ENCODE measurements around the gene FUT1. TPM values are rescaled to one million over a fixed set of nuclear protein-coding genes. Genes with fewer than 3 reads are reported as not detected.

The FUT1 gene
- total RNA-seq, 1 experiment from 2014 or later, result 11.5 TPM

DNA sequence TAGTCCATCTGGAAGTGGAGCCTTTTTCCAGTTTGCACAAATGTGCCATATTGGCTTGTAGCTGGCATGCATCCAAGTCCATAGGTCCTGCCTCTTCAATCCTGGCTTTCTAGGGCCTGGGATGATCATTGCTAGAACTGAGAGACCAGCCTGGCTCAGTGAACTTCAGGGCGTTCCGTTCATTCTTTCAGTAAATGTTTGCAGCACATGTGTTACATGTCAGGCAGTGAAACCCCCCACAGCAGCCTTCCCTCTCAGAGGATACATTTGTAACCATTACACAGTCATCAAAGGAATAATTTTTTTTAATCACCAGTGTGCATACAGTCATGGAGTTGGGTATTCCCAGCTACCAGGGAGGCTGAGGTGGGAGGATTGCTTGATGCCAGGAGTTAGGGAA is 47.0 kb downstream of the FUT1 start (continued):
- TF ChIP-seq, protein P1, sequence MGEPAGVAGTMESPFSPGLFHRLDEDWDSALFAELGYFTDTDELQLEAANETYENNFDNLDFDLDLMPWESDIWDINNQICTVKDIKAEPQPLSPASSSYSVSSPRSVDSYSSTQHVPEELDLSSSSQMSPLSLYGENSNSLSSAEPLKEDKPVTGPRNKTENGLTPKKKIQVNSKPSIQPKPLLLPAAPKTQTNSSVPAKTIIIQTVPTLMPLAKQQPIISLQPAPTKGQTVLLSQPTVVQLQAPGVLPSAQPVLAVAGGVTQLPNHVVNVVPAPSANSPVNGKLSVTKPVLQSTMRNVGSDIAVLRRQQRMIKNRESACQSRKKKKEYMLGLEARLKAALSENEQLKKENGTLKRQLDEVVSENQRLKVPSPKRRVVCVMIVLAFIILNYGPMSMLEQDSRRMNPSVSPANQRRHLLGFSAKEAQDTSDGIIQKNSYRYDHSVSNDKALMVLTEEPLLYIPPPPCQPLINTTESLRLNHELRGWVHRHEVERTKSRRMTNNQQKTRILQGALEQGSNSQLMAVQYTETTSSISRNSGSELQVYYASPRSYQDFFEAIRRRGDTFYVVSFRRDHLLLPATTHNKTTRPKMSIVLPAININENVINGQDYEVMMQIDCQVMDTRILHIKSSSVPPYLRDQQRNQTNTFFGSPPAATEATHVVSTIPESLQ (CRISPR knock-in tag; IDR thresholded peaks at IDR 0.05), result no peak
- TF ChIP-seq, protein P2, sequence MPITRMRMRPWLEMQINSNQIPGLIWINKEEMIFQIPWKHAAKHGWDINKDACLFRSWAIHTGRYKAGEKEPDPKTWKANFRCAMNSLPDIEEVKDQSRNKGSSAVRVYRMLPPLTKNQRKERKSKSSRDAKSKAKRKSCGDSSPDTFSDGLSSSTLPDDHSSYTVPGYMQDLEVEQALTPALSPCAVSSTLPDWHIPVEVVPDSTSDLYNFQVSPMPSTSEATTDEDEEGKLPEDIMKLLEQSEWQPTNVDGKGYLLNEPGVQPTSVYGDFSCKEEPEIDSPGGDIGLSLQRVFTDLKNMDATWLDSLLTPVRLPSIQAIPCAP (CRISPR knock-in tag; IDR thresholded peaks at IDR 0.05), result no peak
- no peak for TF ChIP-seq NR2C2 (CRISPR knock-in tag; IDR thresholded peaks at IDR 0.05)

DNA sequence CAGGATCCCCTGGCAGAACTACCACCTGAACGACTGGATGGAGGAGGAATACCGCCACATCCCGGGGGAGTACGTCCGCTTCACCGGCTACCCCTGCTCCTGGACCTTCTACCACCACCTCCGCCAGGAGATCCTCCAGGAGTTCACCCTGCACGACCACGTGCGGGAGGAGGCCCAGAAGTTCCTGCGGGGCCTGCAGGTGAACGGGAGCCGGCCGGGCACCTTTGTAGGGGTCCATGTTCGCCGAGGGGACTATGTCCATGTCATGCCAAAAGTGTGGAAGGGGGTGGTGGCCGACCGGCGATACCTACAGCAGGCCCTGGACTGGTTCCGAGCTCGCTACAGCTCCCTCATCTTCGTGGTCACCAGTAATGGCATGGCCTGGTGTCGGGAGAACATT is 49.1 kb downstream of the FUT1 start:
- ATAC-seq, result no peak
- Mint-ChIP-seq H3K27ac (no peak overlapping the region), H3K27me3 (ENCODE audit: low read depth) (no peaks in the 10 kb centered on the region), H3K9me3 (no peaks in the 10 kb centered on the region; the same call in 1 of the 2 replicates), H3K4me3 (no peak overlapping the region), H3K36me3 (peaks cover 32% of the 10 kb centered on the region), H3K4me1 (peaks cover 4% of the 10 kb centered on the region)
- no peak for TF ChIP-seq KAT7 (CRISPR knock-in tag; IDR thresholded peaks at IDR 0.05; ENCODE audit: borderline replicate concordance)
- no peak for TF ChIP-seq CBFB (CRISPR knock-in tag; IDR thresholded peaks at IDR 0.05; ENCODE audit: low read depth)
- no peak for TF ChIP-seq CREB1 (CRISPR knock-in tag; IDR thresholded peaks at IDR 0.05)
- no peak for TF ChIP-seq ZNF416 (CRISPR knock-in tag; IDR thresholded peaks at IDR 0.05)
- no peak for TF ChIP-seq ZNF138 (CRISPR knock-in tag; conservative IDR thresholded peaks at IDR 0.05)
- TF ChIP-seq TP53 (CRISPR knock-in tag; IDR thresholded peaks at IDR 0.05), result no peak
- TF ChIP-seq FOXP4 (CRISPR knock-in tag; IDR thresholded peaks at IDR 0.05), result no peak
- no peak for TF ChIP-seq NR1H2 (CRISPR knock-in tag; IDR thresholded peaks at IDR 0.05)
- ChIA-PET CTCF (interaction anchor here (0.5 kb wide), 1 partner anchor 213 kb away, joined by 3 read pairs; no protein-coding TSS in a partner anchor), POLR2A (no interaction called here)
- no peak for DNase-seq (ENCODE audit: low spot score)

DNA sequence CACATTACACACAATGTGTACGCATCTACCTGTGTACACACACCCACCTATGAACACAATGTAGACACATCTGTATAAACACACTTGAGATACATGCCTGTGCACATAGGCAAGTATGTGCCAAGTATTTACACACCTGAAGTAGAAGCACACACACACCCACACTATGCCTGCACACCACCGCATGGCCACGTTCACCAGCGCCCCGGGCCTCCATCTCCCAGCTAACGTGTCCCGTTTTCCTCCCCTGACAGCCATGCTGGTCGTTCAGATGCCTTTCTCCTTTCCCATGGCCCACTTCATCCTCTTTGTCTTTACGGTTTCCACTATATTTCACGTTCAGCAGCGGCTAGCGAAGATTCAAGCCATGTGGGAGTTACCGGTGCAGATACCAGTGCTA is 49.7 kb downstream of the FUT1 start:
- no peak for TF ChIP-seq RORB (CRISPR knock-in tag; IDR thresholded peaks at IDR 0.05)
- no peak for TF ChIP-seq FOXP1 (CRISPR knock-in tag; IDR thresholded peaks at IDR 0.05; ENCODE audit: borderline replicate concordance)
- no peak for TF ChIP-seq ZBTB43 (CRISPR knock-in tag; IDR thresholded peaks at IDR 0.05)
- no peak for TF ChIP-seq NFYB (CRISPR knock-in tag; conservative IDR thresholded peaks at IDR 0.05; ENCODE audit: low read depth)
- TF ChIP-seq ESRRA (CRISPR knock-in tag; IDR thresholded peaks at IDR 0.05; ENCODE audit: borderline replicate concordance), result no peak
- TF ChIP-seq, protein P1 (CRISPR knock-in tag; IDR thresholded peaks at IDR 0.05), result no peak
- TF ChIP-seq PRRX2 (CRISPR knock-in tag; IDR thresholded peaks at IDR 0.05), result no peak
- TF ChIP-seq, protein P3, sequence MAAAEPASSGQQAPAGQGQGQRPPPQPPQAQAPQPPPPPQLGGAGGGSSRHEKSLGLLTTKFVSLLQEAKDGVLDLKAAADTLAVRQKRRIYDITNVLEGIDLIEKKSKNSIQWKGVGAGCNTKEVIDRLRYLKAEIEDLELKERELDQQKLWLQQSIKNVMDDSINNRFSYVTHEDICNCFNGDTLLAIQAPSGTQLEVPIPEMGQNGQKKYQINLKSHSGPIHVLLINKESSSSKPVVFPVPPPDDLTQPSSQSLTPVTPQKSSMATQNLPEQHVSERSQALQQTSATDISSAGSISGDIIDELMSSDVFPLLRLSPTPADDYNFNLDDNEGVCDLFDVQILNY (CRISPR knock-in tag; IDR thresholded peaks at IDR 0.05), result no peak
- TF ChIP-seq ZMAT4 (CRISPR knock-in tag; IDR thresholded peaks at IDR 0.05), result no peak
- no peak for TF ChIP-seq ZNF396 (CRISPR knock-in tag; IDR thresholded peaks at IDR 0.05; ENCODE audit: borderline replicate concordance)
- no peak for TF ChIP-seq GTF2I (CRISPR knock-in tag; conservative IDR thresholded peaks at IDR 0.05)
- TF ChIP-seq TP53 (CRISPR knock-in tag; IDR thresholded peaks at IDR 0.05), result no peak
- no peak for TF ChIP-seq ZNF263 (CRISPR knock-in tag; IDR thresholded peaks at IDR 0.05; ENCODE audit: low read depth)
- TF ChIP-seq ZNF671 (CRISPR knock-in tag; IDR thresholded peaks at IDR 0.05), result no peak
- TF ChIP-seq NFE2L1 (CRISPR knock-in tag; IDR thresholded peaks at IDR 0.05), result no peak
- TF ChIP-seq JAZF1 (CRISPR knock-in tag; IDR thresholded peaks at IDR 0.05), result no peak
- TF ChIP-seq HMGA2 (CRISPR knock-in tag; IDR thresholded peaks at IDR 0.05), result no peak
- POLR2A ChIA-PET, result no interaction called here
- Mint-ChIP-seq H3K27me3 (ENCODE audit: low read depth) (no peaks in the 10 kb centered on the region), H3K9me3 (no peaks in the 10 kb centered on the region; the same call in 1 of the 2 replicates), H3K36me3 (peaks cover 32% of the 10 kb centered on the region), H3K4me3 (no peak overlapping the region), H3K27ac (no peak overlapping the region), H3K4me1 (peaks cover 6% of the 10 kb centered on the region)
- no peak for ATAC-seq
- DNase-seq (ENCODE audit: low spot score), result no peak
- CTCF ChIA-PET, result interaction anchor here (0.5 kb wide), 1 partner anchor 213 kb away, joined by 3 read pairs; no protein-coding TSS in a partner anchor
